ENCODE data around the gene GTF2F1. TPM values are rescaled to one million over a fixed set of nuclear protein-coding genes. Genes with fewer than 3 reads are reported as not detected.

GTF2F1 gene
- total RNA-seq, 1 experiment from 2014 or later, result 67.2 TPM

DNA sequence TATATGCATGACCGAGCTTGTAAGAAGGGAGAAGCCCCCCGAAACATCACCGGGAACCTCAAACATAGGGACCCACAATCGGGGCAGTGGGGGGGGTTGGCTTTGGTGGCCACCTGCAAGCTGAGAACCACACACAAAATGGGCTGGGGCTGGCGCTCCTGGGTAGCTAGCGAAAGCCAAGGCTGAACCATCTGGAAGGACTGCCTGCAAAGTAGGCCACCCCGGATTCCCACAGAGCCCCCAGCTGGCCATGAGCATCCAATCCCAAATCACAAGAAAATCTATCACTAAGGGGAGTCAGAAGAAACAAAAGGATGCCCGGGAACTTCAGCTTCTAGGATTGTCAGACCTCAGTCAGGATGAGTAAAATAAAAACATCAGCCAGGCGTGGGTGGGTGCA lies 14.5 kb downstream of the GTF2F1 start:
- TF ChIP-seq, protein P1, sequence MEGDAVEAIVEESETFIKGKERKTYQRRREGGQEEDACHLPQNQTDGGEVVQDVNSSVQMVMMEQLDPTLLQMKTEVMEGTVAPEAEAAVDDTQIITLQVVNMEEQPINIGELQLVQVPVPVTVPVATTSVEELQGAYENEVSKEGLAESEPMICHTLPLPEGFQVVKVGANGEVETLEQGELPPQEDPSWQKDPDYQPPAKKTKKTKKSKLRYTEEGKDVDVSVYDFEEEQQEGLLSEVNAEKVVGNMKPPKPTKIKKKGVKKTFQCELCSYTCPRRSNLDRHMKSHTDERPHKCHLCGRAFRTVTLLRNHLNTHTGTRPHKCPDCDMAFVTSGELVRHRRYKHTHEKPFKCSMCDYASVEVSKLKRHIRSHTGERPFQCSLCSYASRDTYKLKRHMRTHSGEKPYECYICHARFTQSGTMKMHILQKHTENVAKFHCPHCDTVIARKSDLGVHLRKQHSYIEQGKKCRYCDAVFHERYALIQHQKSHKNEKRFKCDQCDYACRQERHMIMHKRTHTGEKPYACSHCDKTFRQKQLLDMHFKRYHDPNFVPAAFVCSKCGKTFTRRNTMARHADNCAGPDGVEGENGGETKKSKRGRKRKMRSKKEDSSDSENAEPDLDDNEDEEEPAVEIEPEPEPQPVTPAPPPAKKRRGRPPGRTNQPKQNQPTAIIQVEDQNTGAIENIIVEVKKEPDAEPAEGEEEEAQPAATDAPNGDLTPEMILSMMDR (conservative IDR thresholded peaks at IDR 0.05), result no peak
- H3K56ac ChIP-seq (ENCODE audit: insufficient read length, low read depth, low read length), result no peak overlapping the region
- H3K36me3 Mint-ChIP-seq (ENCODE audit: insufficient read depth in 1 of 3, low read depth in 3 of 3), result peaks cover 38 to 50% (median 47%) of the 10 kb centered on the region in 3 experiments
- H2AFZ ChIP-seq (ENCODE audit: low read length), result no peak overlapping the region
- no CpG with 5 or more reads among the region's 9 CpGs for WGBS (ENCODE audit: extremely low coverage, insufficient read length, low lambda C conversion rate)
- H3K4me1 Mint-ChIP-seq, result peaks cover 7 to 20% of the 10 kb centered on the region in 2 experiments
- no peak overlapping the region for H4K5ac ChIP-seq (ENCODE audit: insufficient read length, low read depth, low read length)
- H2BK20ac ChIP-seq (ENCODE audit: low read depth, low read length, poor library complexity, severe bottlenecking), result no peak overlapping the region
- H3K4ac ChIP-seq (ENCODE audit: low read depth, low read length), result no peak overlapping the region
- H4K20me1 ChIP-seq (ENCODE audit: control insufficient read depth, insufficient read depth, insufficient read length), result no peaks in the 10 kb centered on the region
- peaks cover 4% of the 10 kb centered on the region in 2 experiments; a peak in 4 of 5 replicates for H3K9me3 Mint-ChIP-seq
- no peak overlapping the region for H2AK5ac ChIP-seq (ENCODE audit: insufficient read length, low read length)
- no peak overlapping the region for H3K4me2 ChIP-seq (ENCODE audit: insufficient read depth, insufficient read length, low read length)
- H3K18ac ChIP-seq (ENCODE audit: insufficient read length, low read depth, low read length), result no peak overlapping the region
- no peak overlapping the region for H3K14ac ChIP-seq (ENCODE audit: insufficient read depth, low read length)
- no peak overlapping the region for H2BK15ac ChIP-seq (ENCODE audit: low read depth, low read length)
- no peaks in the 10 kb centered on the region for H3K9me3 ChIP-seq (ENCODE audit: control insufficient read depth, low read depth, low read length)
- no peak overlapping the region for H3K23ac ChIP-seq (ENCODE audit: insufficient read length, low read depth, low read length)
- no peaks in the 10 kb centered on the region for H3K79me2 ChIP-seq (ENCODE audit: insufficient read depth, low read length)
- no peak overlapping the region for H3T11ph ChIP-seq (ENCODE audit: low read length)
- H4K91ac ChIP-seq (ENCODE audit: insufficient read length, low read depth, low read length), result no peak overlapping the region
- H2BK12ac ChIP-seq (ENCODE audit: insufficient read length, low read depth, low read length), result no peak overlapping the region
- H3K27me3 ChIP-seq (ENCODE audit: insufficient read depth, low read length), result no peaks in the 10 kb centered on the region
- H4K8ac ChIP-seq (replicated peaks; ENCODE audit: insufficient read length, low read depth, low read length), result no peak overlapping the region
- no peak for DNase-seq
- H2BK120ac ChIP-seq (ENCODE audit: low read depth, low read length, poor library complexity, severe bottlenecking), result no peak overlapping the region
- no peaks in the 10 kb centered on the region for H3K79me1 ChIP-seq (ENCODE audit: insufficient read depth, low read depth, low read length, poor library complexity, severe bottlenecking)
- no peak overlapping the region for H3K27ac ChIP-seq (ENCODE audit: insufficient read length, low read depth, low read length)
- H3K9ac ChIP-seq (ENCODE audit: extremely low read depth, insufficient read length, low read length), result no peak overlapping the region
- no peaks in the 10 kb centered on the region for H3K27me3 Mint-ChIP-seq (ENCODE audit: low read depth)
- no peak overlapping the region for H3K4me3 Mint-ChIP-seq
- no peaks in the 10 kb centered on the region for H3K4me1 ChIP-seq (ENCODE audit: insufficient read depth, low read length)
- H3K23me2 ChIP-seq (ENCODE audit: insufficient read length, low read depth, low read length, poor library complexity, severe bottlenecking), result no peaks in the 10 kb centered on the region
- no peak overlapping the region for H2BK5ac ChIP-seq (ENCODE audit: insufficient read length, low read length)
- 0 out of 7 replicates have a peak overlapping the region, but pooled peaks of 1 of the 3 experiments have one; percentile 28 for H3K27ac Mint-ChIP-seq
